ENCODE data around the gene WDR74.
A peak's percentile ranks its signal among the peaks of the same experiment; 100 is the strongest.

Gene WDR74

GRCh38 chr11:62791501-62792201, 47.7 kb downstream of the WDR74 start, which contains the start of gene TMEM223:
TSS of gene TMEM223 (minus strand) at chr11:62792006. CDS start at chr11:62791994, 12 bp downstream.
- DNase-seq = peak; percentile 86 to 87

GRCh38 chr11:62789576-62789975, 49.8 kb downstream of the WDR74 start:
- no peak for DNase-seq

- DNase-seq = no peak
Measured at GRCh38 chr11:62788991-62789390, 50.4 kb downstream of the WDR74 start.

- peak; percentile 99 for DNase-seq
Measured at GRCh38 chr11:62787005-62787759, 52.2 kb downstream of the WDR74 start, which contains the start of gene TMEM179B. TSS of gene TMEM179B (plus strand) at chr11:62787402. CDS start at chr11:62787432, 30 bp downstream.

GRCh38 chr11:62786318-62787004, 52.9 kb downstream of the WDR74 start:
- DNase-seq = peak; percentile 80 to 85

Data from activated CD4-positive, alpha-beta T cell treated with anti-CD3 and anti-CD28 coated beads for 4 hours (primary cell).